HG02798 (cell line): ENCODE measurements around the gene MAPK11.
A peak's percentile ranks its signal among the peaks of the same experiment; 100 is the strongest.

Experiments
- ATAC-seq: cut with Tn5 transposase; IDR thresholded peaks from one replicate; pipeline ENCODE4 v1.9.1; 2021; ENCODE audit warnings: mild to moderate bottlenecking; ENCODE audit not compliant: unreplicated experiment, poor library complexity

The MAPK11 gene

GRCh38 chr22:50308986-50309600, 38.9 kb upstream of the MAPK11 start:
- no peak for ATAC-seq

GRCh38 chr22:50308597-50308935, 38.4 kb upstream of the MAPK11 start:
- ATAC-seq: no peak

- no peak for ATAC-seq
Measured at GRCh38 chr22:50307890-50308596, 37.9 kb upstream of the MAPK11 start.

- peak; percentile 43 for ATAC-seq
Measured at GRCh38 chr22:50306753-50307749, 36.9 kb upstream of the MAPK11 start, which contains the start of gene PLXNB2. Gene PLXNB2, minus strand, starts transcription at chr22:50307646. Its CDS starts 17,062 bp downstream, at chr22:50290584.

GRCh38 chr22:50305923-50306566, 35.9 kb upstream of the MAPK11 start:
- ATAC-seq: peak; percentile 44

GRCh38 chr22:50305393-50305922, 35.3 kb upstream of the MAPK11 start:
- ATAC-seq: no peak

- no peak for ATAC-seq
Measured at GRCh38 chr22:50304528-50305392, 34.6 kb upstream of the MAPK11 start.

- ATAC-seq: no peak
Measured at GRCh38 chr22:50303848-50304527, 33.8 kb upstream of the MAPK11 start.

- no peak for ATAC-seq
Measured at GRCh38 chr22:50303515-50303847, 33.3 kb upstream of the MAPK11 start.

- ATAC-seq: no peak
Measured at GRCh38 chr22:50302564-50302963, 32.4 kb upstream of the MAPK11 start.

GRCh38 chr22:50302041-50302541, 31.9 kb upstream of the MAPK11 start:
- ATAC-seq: no peak

GRCh38 chr22:50301581-50301991, 31.4 kb upstream of the MAPK11 start:
- no peak for ATAC-seq

GRCh38 chr22:50300620-50301257, 30.6 kb upstream of the MAPK11 start:
- no peak for ATAC-seq

- no peak for ATAC-seq
Measured at GRCh38 chr22:50299785-50300619, 29.8 kb upstream of the MAPK11 start.

GRCh38 chr22:50298937-50299784, 29.0 kb upstream of the MAPK11 start:
- ATAC-seq: no peak

- no peak for ATAC-seq
Measured at GRCh38 chr22:50298266-50298637, 28.1 kb upstream of the MAPK11 start.
